Stomach (tissue), 9 donors: ENCODE data around the gene C8A. TPM values are rescaled to one million over a fixed set of nuclear protein-coding genes. Genes with fewer than 3 reads are reported as not detected.

Source experiments
- DNase-seq, 2 donors: peaks; one replicate each; pipeline versions ENCODE4 v3.0.0 to v3.0.0-alpha.2; 2013 to 2019
- H3K27ac ChIP-seq, 5 donors: fragments of 200-600 bp in 4 of 5; sonication (generic) in 4 of 5; one replicate each; pipeline ENCODE4 v1.5.1; 2013 to 2019; ENCODE audit warnings: mild to moderate bottlenecking in 1 of 5, moderate library complexity in 1 of 5
- H3K27me3 ChIP-seq, 3 donors: fragments of 200-600 bp; sonication (generic); one replicate each; pipeline ENCODE4 v1.5.1; 2017 to 2019; ENCODE audit warnings: mixed run types in 1 of 3
- H3K36me3 ChIP-seq, 4 donors: fragments of 200-600 bp; sonication (generic); 1 replicate in 3 of 4; 2 replicates in 1 of 4; pipeline ENCODE4 v1.5.1; 2016 to 2019
- H3K4me1 ChIP-seq, 4 donors: fragments of 200-600 bp; sonication (generic); one replicate each; pipeline ENCODE4 v1.5.1; 2016 to 2019
- H3K4me3 ChIP-seq, 4 donors: fragments of 200-600 bp; sonication (generic) in 3 of 4; one replicate each; pipeline ENCODE4 v1.5.1; 2016 to 2019; ENCODE audit warnings: mild to moderate bottlenecking in 1 of 4
- H3K9me3 ChIP-seq, 4 donors: fragments of 200-600 bp; sonication (generic); one replicate each; pipeline ENCODE4 v1.5.1; 2016 to 2019
- CTCF ChIP-seq, 7 experiments: fragments of 450-650 bp in 4 of 7; fragments of 200-600 bp in 3 of 7; sonication (generic) in 3 of 7; IDR thresholded peaks; one replicate each; pipeline ENCODE4 v1.5.1; 2016 to 2019; ENCODE audit warnings: antibody characterized with exemption in 7 of 7, control low read depth in 2 of 7, mild to moderate bottlenecking in 1 of 7
- EP300 ChIP-seq: sonication (generic); formaldehyde crosslinking; IDR thresholded peaks from one replicate; pipeline ENCODE4 v1.6.1; 2017; ENCODE audit warnings: antibody characterized with exemption
- POLR2A ChIP-seq, 4 donors: fragments of 450-650 bp; IDR thresholded peaks; one replicate each; pipeline ENCODE4 v1.6.1; 2016; ENCODE audit warnings: antibody characterized with exemption in 4 of 4, control low read depth in 2 of 4, mild to moderate bottlenecking in 1 of 4, moderate library complexity in 1 of 4
- POLR2AphosphoS5 ChIP-seq, 3 donors: sonication (generic); formaldehyde crosslinking; IDR thresholded peaks; one replicate each; pipeline ENCODE4 v1.6.1; 2016; ENCODE audit warnings: antibody characterized with exemption in 3 of 3
- WGBS, 5 donors: extraction: QIAGEN DNeasy Blood & Tissue Kit in 3 of 5; methylation state at CpG; one replicate each; pipeline versions ENCODE4 v1.1.5 to v1.1.7; 2013 to 2018; 5-methylcytosine and 5-hydroxymethylcytosine counted together
- intact Hi-C: fragments of 100-400 bp; cut with DNase I; formaldehyde crosslinking; loops from one replicate; pipeline ENCODE4 v1.15.1; 2023; ENCODE audit warnings: low total_unique reads
- polyA plus RNA-seq, 3 donors: library from polyadenylated mRNA; stranded (reverse); fragments of 200-250 nt; gene quantifications; one replicate each; pipeline ENCODE4 v1.2.3, GENCODE V29; 2013
- total RNA-seq, 5 donors: library from RNA; depleted of rRNA; stranded (reverse); fragments of >200 nt; gene quantifications; one replicate each; pipeline versions ENCODE4 v1.1.0 to v1.2.3, GENCODE V29; 2014 to 2016
- donor health status: healthy with polysubstance abuse.
- donor health status: Bipolar disorder and iron deficiency.
- donor health status: healthy.

C8A gene
- total and polyA plus RNA-seq, 8 donors = 0.25 to 0.38 TPM; not detected in 6

- intact Hi-C loops = no loop called here
Measured at GRCh38 chr1:56967355-56967754, 112.8 kb downstream of the C8A start.

More at GRCh38 chr1:56967355-56967754, 112.8 kb downstream of the C8A start:
- TF ChIP-seq CTCF (IDR thresholded peaks at IDR 0.05) = no peak
- TF ChIP-seq EP300 = no peak
- no peak for TF ChIP-seq POLR2A (IDR thresholded peaks at IDR 0.05)
- no peak for TF ChIP-seq POLR2AphosphoS5 (IDR thresholded peaks at IDR 0.05)
- Histone ChIP-seq H3K27me3 (no peaks in the 10 kb centered on the region), H3K36me3 (no peaks in the 10 kb centered on the region), H3K9me3 (no peaks in the 10 kb centered on the region), H3K27ac (no peak overlapping the region), H3K4me3 (no peak overlapping the region), H3K4me1 (peaks cover 0 to 7% (median 0%) of the 10 kb centered on the region in 4 donors)
- WGBS, 5 donors = 66 to 75% (median 69%) methylated on average over 3 of the region's 3 CpGs
- DNase-seq = no peak

Other genes starting within 250 kb of the C8A start
- gene PRKAA2, start 209.5 kb upstream of the C8A start, total RNA-seq = 10 to 100 TPM in 3 of 5 donors, 1 to 10 TPM in 2; 2.6 to 15.4 (median 12.1) TPM
- 1 to 10 TPM in 2 of 3 donors, under 1 TPM in 1; 0.93 to 2.0 (median 1.2) TPM for gene PRKAA2, start 209.5 kb upstream of the C8A start, polyA plus RNA-seq
- gene FYB2, start 35.4 kb upstream of the C8A start, total RNA-seq = 1 to 10 TPM in 1 of 5 donors, under 1 TPM in 1, not detected in 3; 0.45 to 2.2 TPM
- gene FYB2, start 35.4 kb upstream of the C8A start, polyA plus RNA-seq = 1 to 10 TPM in 1 of 3 donors, under 1 TPM in 2; 0.31 to 1.1 (median 0.75) TPM
- gene C8B, start 111.2 kb downstream of the C8A start, total RNA-seq = not detected
- gene C8B, start 111.2 kb downstream of the C8A start, polyA plus RNA-seq = under 1 TPM in 2 of 3 donors, not detected in 1; 0.15 to 0.25 TPM